ENCODE data around the gene MS4A7. TPM values are rescaled to one million over a fixed set of nuclear protein-coding genes. Genes with fewer than 3 reads are reported as not detected.
A peak's percentile ranks its signal among the peaks of the same experiment; 100 is the strongest.
"Not testable (repeated sequence)": the region's sequence is repeated elsewhere in the genome, so short reads cannot be mapped to it uniquely, and the experiment has no call there.

MS4A7 gene, protein sequence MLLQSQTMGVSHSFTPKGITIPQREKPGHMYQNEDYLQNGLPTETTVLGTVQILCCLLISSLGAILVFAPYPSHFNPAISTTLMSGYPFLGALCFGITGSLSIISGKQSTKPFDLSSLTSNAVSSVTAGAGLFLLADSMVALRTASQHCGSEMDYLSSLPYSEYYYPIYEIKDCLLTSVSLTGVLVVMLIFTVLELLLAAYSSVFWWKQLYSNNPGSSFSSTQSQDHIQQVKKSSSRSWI
- total RNA-seq, result 11.9 TPM
- long read RNA-seq, partial matches to known transcripts, result 0 of 6 reads
- long read RNA-seq, other reads (novel, unspliced or antisense), result 2 of 6 reads

DNA sequence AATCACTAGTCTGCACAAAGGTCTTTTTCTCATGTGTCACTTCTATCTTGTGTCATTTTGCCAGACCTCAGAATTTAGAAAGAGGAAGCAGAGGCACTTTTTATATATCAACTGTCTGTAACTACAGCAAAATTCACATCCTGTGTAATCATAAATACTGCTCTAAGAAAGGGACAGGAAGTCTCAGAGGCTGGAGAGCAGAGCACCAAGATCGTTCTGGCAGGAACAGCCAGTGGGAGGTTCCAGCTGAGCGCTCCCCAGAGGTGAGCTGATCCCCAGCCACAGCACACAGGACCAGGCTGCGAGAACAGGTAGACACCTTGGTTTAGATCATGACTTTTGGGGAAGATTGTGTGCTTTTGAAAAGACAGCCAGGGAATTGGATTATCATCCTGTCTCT is at the start of gene MS4A7:
TSS of gene MS4A7 (plus strand) at position 179 of the 400 bp plus-strand sequence. CDS start 4,610 bp downstream, outside the sequence.
- peak; percentile 86 for ATAC-seq (ENCODE audit: poor library complexity)
- intact Hi-C loops (cut with DNase I), result no loop called here
- DNase-seq, result peak; percentile 55

DNA sequence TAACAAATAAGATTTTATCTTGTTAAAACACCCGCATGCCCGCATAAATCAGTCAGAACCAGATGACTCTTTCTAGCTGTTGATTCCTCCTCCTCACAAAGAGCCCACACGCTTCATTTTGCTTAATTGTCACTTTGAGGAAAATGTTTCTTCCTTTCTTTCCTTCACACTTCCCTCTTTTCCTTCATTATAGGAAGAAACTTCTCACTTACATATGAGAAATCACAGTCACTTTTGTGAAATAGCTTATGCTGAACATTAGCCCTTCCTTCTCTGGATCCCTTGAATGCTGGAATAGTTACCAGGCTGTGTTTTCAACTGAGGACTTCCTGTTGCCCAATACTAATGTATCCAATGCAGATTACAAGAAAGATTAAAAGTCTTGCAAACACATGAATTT is 45.5 kb upstream of the MS4A7 start:
- intact Hi-C loops (cut with DNase I), result no loop called here
- peak; percentile 75 for ATAC-seq (ENCODE audit: poor library complexity)
- no peak for DNase-seq

DNA sequence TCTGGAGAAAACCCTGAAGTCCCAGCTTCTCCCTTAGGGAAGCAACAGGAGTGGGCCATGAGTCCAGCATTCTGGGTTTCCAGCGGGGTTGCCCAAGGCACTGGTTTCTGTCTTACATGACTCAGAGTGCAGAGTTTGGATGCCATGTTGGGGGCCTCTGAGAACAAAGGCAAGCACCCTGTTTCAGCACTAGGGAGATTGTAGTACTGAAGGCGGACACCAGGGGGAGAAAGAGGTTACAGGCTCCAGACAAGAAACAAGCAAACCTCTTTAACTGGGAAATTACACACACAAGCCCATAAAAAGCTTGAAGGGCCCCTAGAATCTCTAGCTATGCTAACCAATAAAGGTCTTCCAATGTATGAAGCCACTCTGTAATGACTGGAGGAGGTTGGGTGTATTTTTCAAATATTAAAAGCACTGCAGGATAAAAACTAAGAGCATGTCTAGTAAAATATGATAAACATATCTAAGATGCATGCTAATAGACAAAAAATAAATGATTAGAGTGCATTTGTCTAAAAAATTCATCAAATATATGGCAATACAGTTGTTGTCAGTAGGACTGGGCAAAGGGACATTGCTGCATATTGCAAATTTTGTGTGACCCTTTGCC is 44.2 kb upstream of the MS4A7 start:
- no peak for DNase-seq
- intact Hi-C loops (cut with DNase I), result no loop called here
- peak; percentile 46 for ATAC-seq (ENCODE audit: poor library complexity)

DNA sequence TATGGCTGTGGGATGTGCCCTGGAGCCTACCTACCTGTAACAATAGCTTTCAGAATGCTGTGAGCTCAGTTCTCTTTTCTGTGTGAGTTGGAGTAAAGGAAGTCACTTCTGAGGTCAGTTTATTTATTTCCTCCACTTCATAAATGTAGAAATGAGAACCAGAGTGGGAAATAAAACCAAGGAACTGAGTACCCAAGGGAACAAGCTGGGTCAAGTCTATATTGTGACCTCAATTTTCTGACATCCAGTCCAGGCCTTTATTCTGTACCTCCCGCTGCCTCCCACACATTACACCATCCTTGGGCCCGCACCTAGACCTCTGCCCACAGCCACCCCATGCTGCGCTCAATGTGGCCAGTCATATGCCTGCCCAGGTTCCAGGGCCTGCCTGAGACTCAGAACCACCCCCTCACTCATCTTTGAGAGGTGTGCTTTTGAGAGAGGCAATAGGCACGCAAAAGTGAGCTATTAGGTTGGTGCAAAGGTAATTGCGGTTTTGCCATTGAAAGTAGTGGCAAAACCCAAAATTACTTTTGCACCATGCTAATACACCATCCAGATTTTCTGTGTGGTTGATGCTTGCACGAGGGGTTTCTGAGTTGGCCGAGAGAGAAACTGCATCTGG is 41.5 kb upstream of the MS4A7 start:
- intact Hi-C loops (cut with DNase I), result no loop called here
- ATAC-seq (ENCODE audit: poor library complexity), result no peak

DNA sequence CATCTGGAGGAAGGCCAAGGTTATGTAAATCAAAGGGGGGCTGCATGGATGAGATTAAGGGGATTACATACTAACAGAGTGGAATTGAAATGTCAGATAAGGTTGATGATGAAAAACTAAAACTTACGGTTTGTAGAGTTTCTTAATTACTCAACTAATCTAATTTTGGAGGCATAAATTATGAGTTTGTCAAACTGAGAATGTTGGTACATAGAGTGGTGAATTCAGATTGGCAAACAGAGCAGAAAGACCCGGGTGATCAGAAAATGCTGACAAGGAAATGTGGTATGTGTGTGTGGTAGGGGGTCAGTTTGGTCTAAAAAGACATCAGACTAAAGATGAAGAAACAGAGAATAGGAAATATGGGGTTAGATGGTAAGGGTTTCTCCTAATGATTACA is 40.3 kb upstream of the MS4A7 start:
- intact Hi-C loops (cut with DNase I), result no loop called here
- ATAC-seq (ENCODE audit: poor library complexity) (no peak), DNase-seq (no peak)

More for the DNA sequence above, 41.5 kb upstream of the MS4A7 start:
- DNase-seq, result no peak

DNA sequence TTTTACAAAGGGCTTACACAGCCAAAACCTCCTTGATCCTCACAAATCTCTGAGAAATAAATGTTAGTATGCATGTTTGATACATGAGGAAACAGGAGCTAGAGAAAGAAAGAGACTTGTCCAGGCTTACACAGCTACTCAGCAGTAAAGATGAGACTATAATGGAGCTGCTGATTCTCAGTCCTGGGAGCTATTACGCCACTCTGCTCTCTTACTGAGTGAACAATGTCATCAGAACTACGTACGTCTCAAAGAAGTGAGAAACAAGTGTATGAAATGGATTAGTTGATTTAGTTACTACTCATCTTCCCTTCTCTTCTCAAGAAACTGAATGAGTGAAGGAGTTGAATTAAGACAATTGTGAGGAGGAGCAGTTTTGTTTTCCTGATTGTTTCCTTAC is 39.0 kb upstream of the MS4A7 start:
- intact Hi-C loops (cut with DNase I), result no loop called here
- DNase-seq (no peak), ATAC-seq (ENCODE audit: poor library complexity) (no peak)

DNA sequence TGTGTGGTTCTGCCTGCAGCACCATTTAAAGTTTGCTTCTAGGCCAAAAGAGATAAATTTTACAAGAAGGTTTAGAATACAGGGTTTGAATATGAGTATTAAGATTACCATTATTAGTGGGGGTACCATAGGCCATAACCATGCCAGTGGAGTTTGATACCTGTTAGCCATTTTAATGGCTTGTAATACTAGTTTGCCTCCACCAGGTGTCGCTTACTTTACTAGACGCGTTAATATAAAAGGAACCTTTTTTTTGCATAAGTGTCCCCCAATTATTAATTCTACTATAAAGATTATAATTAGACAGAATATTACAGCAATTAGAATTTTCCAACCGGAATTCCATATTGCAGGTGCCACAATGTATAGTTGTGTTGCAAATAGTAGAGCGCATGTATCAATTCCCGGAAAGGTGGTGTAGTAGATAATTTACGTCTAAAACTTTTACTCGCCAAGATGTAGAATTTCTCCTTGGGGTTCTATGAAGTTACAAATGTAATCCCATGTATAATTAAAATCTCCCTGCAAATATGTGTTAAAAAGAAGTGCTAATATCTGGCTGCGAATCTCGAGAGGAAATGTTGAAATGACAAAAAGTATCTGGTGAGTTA is 35.1 kb upstream of the MS4A7 start:
- DNase-seq (no peak), ATAC-seq (ENCODE audit: poor library complexity) (no peak)
- intact Hi-C loops (cut with DNase I), result no loop called here

DNA sequence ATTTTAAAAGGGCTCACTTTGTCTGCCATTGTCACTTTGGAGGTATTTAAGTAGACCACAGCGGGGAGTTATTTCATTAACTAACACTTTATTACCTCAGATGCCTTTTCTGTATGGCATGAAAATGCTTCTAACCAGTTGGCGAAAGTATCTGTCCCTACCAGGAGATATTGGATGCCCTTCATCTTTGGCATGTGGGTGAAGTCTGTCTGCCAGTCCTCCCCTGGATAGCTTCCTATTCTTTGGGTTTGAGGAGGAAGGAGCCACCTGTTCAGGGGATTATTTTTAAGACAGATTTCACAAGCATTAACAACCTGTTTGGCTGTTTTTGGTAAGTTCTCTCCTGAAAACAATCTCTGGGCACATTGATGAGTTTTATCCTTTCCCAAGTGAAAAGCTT is 34.2 kb upstream of the MS4A7 start:
- DNase-seq, result no peak
- intact Hi-C loops (cut with DNase I), result no loop called here
- no peak for ATAC-seq (ENCODE audit: poor library complexity)

DNA sequence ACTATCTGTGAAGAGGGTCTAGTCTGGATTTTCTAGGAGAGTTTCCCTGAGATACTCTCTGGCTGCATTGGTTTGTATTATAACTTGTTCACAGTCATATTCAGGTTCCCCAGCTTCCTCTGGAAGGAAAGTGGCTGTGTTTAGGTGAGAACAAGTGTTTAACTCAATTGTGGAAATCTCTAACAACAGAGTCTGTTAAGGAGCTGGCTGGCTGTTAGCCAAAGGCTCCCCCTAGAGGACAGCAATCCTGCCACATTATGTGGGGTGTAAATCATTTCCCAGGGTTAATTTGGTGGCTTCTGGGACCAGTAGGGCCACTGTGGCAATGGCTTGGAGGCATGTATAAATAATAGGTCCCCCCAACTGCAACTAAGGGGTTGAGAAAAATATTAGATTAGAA is 32.8 kb upstream of the MS4A7 start:
- DNase-seq, result peak; percentile 59
- intact Hi-C loops (cut with DNase I), result no loop called here
- ATAC-seq (ENCODE audit: poor library complexity), result no peak

DNA sequence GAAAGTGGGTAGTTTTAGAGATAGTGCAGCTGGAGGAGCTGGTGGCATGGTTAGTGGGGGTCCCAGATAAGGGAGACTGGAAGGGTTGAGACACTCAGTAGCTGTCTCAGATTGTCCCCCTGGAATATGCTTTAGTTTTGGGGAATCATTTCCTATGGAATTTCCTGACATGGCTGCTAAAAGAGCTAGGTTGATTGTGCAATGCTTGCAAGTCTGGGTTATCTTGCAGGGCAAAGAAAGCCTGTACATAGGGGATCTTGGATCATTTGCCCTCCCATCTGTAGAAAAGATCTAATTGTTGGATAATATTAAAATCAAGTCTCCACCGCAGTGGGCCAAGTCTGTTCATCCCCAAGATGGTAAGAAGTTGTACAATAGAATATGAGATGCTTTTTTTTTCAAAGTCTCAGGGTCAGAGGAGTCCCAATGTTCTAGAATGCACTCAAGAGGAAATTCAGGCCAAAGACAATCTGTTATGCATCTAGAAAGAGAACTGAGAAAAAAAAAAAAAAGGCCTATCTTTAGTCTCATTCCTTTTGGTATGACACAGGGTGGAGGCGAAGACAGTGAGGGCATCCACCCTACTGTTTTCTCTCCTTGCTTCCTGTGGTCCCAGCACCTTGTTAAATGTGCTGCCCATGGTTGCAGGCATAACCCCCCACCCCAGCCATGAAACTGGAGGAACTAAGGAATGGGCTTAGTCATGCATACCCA is 31.1 kb upstream of the MS4A7 start:
- no peak for ATAC-seq (ENCODE audit: poor library complexity)
- intact Hi-C loops (cut with DNase I), result no loop called here
- DNase-seq, result no peak

DNA sequence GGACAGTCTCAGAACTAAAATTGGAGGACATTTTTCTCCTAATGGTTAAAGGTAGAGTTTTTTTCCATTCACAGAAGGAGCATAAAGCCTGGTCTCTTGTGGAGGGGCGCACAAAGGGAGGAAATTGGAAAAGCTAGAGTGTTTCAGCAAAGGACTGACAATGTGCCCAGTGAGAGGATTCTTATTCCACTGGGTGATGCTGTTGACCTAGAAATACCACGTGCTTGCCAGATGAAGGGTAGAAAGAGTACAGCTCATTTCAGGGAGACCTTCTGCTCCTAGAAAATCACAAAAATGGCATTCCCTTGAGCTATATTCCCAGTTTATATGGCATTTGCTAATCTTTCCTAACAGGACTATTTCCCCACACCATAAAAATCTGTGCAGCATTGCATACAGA is 30.2 kb upstream of the MS4A7 start:
- ATAC-seq (ENCODE audit: poor library complexity) (no peak), DNase-seq (no peak)
- intact Hi-C loops (cut with DNase I), result no loop called here

DNA sequence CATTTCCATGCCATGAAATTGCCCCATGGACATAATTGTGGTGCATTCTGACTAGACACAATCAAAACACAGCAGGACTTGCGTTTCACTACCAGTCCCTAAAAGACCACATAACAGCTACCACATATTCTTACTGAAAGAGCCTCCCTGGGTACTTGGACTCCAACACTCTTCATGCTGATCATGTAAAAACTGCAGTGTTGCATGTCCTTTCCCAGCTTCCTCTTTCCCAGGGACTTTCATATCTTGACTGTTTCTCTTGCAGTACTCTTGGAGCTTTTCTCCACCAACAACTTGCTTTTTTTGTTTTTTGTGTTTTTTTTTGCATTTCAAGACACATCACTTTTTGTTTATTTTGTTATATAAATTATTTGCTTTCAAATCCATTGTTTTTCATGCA is 28.3 kb upstream of the MS4A7 start:
- DNase-seq, result no peak
- peak; percentile 39 for ATAC-seq (ENCODE audit: poor library complexity)
- intact Hi-C loops (cut with DNase I), result no loop called here

DNA sequence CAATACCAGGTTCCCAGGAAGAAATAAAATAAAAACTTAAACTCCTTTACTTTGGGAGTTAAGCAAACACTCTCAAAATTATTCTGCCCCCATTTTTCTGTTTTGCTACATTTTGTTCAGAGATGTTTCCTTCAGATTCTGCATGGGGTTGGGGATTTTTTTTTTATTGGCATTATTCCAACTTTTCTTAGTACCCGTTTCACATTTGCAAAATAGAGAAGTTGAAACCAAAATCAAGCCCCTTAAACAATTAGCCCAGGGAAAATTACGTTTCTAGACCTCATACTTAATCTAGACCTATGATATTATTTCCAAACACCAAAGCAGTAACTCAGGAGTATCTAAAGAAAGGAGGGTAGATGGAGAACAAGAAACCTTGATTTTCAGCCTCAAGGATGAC is 20.6 kb upstream of the MS4A7 start:
- intact Hi-C loops (cut with DNase I), result no loop called here
- ATAC-seq (ENCODE audit: poor library complexity) (no peak), DNase-seq (no peak)

DNA sequence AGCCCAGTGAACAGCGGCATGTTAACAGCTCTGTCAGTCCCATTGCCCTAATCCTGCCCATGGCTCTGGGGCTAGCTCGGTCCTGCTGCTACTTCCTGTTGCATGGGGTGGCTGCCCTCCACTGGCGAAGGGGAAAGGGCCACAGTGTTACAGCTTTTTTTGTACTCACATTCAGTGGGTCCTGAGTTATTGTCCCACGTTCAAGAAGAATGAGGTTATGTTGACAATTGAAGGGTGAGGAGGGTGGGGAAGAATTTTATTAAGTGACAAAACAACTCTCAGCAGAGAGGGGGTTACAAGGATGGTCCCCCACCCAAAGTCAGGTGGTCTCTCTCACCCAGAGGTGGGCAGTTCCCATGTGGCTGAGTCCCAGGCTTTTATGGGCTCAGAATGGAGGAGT is 17.7 kb upstream of the MS4A7 start:
- ATAC-seq (ENCODE audit: poor library complexity) (no peak), DNase-seq (no peak)
- intact Hi-C loops (cut with DNase I), result no loop called here

DNA sequence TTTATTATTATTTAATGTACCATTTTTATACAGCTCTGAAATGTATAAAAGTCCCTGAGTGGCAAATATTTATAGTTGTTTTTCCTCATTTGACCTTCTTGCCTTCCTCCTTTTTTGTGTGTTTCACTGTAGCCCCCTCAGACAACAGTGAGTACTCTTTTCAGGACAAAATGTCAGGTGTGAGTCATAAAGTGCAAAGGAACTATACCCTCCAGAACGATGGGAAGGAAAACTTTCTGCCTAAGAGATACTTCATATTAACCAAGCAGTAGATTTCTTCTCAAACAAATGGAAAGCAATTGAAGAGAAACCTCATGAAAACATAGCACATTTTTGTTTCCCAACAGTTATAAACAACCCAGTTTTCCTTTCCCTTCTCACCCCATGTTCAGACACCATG is 16.1 kb upstream of the MS4A7 start:
- ATAC-seq (ENCODE audit: poor library complexity) (no peak), DNase-seq (no peak)
- intact Hi-C loops (cut with DNase I), result no loop called here

DNA sequence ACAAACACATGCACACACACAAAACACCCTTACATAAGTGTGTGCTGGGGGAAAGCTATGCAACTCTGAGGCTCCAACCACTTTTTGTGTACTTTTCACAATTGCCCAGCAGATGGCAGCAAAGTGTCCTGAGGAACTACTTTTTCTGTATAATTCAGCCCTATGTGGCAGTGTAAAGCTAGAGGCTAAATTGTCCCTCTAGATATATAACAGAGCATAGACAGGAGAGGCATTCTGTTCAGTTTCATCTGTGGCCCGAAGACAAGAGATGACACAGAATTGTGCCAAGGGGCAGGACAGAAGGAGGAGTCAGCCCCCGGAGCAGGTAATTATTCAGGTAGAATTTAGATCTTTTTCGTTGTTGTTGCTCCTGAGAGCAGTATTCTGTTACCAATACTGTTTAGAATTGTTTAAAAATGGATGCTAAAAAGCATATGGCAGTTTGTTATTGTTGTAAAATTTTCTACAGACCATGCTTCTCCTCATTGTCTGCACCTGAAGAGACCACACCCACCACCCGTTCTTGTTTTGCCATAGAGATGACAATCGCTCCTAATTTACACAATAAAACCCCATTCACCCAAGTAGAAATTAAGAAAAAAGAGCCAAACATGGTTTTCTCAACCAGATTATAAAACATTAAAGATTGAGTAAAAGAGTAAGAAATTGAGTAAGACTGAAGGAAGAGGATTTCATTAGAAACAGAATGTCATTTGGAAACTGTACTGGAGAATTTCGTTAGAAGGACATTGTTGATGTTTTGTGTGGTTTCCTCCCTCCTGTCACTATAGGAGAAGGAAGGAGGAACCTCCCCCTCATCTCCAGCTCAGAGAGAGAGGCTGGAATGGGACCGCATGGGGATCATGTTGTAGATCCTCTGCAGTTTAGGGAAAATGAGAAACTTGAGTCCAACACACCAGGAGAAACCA is 14.5 kb upstream of the MS4A7 start:
- DNase-seq (peak; percentile 41), ATAC-seq (ENCODE audit: poor library complexity) (peak; percentile 83)
- intact Hi-C loops (cut with DNase I), result no loop called here

DNA sequence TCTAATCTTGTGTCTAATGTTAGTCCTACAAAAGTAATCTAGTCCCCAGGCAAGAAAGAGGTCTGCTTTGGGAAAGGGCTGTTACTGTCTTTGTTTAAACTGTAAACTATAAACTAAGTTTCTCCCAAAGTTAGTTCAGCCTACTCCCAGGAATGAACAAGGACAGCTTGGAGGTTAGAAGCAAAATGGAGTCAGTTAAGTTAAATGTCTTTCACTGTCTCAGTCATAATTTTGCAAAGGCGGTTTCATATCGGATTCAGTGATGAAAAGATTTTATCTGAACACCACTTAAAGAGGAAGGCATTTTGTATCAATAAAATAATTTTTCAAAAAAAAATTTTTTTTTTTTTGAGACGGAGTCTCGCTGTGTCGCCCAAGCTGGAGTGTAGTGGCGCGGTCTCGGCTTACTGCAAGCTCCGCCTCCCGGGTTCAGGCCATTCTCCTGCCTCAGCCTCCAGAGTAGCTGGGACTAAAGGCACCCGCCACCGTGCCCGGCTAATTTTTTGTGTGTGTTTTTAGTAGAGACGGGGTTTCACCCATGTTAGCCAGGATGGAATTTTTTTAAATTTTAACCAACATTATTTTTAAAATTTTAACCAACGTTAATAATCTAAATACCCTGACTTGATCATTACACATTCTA is 11.9 kb upstream of the MS4A7 start:
- intact Hi-C loops (cut with DNase I); DNase-seq; ATAC-seq (ENCODE audit: poor library complexity): not testable (repeated sequence)

DNA sequence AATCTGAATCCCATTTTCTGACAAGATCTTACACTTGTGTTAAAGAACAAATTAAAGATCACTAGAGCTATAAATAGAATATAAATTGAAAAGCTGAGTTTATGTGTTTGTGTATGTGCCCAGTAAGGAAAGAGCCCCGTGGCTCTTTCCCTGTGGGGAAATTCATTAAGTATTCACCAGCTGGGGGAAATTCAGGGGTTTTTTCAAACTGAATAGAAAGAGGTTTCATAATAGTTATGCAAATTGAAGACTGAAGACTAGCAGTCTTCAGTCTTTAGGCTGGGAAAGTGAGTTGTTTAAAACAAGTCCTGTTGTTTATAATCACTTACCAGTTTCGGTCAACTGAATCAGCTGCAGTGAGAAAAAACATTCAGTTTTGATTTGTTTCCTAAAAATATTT is 11.3 kb upstream of the MS4A7 start:
- intact Hi-C loops (cut with DNase I), result no loop called here
- no peak for ATAC-seq (ENCODE audit: poor library complexity)
- DNase-seq, result no peak
